22Rv1 (cell line): ENCODE measurements around the gene PRR7.
"Not testable (repeated sequence)": the region's sequence is repeated elsewhere in the genome, so short reads cannot be mapped to it uniquely, and the experiment has no call there.

Experiments used
- H3K27ac ChIP-seq: fragments of 450-650 bp; 2 replicates; pipeline ENCODE4 v1.5.1; 2017
- ZFX ChIP-seq: fragments of 450-650 bp; IDR thresholded peaks from 2 replicates; pipeline ENCODE4 v1.6.1; 2017; ENCODE audit warnings: antibody characterized with exemption, borderline replicate concordance
- TF ChIP-seq, protein P1 (sequence below): fragments of 450-650 bp; IDR thresholded peaks from 2 replicates; pipeline ENCODE4 v1.5.1; 2017; ENCODE audit warnings: mild to moderate bottlenecking

Gene PRR7

DNA sequence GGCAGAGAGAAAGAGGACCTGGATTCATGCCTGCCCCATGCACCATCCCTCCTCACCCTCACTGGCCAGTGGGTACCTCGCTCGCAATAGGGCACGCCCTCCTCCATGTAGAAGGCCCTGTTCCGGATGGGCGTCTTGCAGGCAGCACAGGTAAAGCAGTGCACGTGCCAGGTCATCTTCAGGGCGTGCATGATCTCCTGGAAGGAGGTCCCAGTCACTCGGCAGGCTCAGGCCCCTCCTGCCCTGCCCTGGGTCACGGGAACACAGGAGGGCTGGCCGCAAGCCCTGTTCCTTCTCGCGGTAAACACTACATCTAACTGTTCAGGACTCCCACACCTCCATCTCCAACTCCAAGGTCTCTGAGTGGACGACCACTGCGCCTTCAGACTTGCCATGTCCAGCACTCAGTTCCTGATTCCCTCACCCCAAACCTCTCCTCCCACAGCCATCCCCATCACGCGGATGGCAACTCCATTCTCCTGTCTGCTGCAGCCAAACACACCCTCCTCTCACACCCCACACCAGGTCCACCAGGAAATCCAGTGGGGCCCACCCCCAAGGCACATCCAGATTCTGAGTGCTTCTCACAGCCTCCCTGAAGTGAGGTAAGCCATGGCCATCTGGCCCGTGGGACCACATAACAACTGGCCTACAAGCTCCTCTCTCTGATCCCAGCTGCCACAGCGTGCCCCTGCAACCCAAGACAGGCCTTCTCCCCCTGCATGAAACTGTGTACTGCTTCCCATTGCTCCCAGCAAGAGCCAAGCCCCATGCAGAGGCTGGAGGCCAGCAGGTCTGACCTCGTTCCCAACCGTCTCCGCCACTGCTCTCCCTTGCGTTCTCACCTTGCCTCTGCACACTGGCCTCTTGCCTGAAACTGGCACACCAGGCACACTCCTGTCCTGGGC lies 37.6 kb downstream of the PRR7 start:
- TF ChIP-seq, protein P1, sequence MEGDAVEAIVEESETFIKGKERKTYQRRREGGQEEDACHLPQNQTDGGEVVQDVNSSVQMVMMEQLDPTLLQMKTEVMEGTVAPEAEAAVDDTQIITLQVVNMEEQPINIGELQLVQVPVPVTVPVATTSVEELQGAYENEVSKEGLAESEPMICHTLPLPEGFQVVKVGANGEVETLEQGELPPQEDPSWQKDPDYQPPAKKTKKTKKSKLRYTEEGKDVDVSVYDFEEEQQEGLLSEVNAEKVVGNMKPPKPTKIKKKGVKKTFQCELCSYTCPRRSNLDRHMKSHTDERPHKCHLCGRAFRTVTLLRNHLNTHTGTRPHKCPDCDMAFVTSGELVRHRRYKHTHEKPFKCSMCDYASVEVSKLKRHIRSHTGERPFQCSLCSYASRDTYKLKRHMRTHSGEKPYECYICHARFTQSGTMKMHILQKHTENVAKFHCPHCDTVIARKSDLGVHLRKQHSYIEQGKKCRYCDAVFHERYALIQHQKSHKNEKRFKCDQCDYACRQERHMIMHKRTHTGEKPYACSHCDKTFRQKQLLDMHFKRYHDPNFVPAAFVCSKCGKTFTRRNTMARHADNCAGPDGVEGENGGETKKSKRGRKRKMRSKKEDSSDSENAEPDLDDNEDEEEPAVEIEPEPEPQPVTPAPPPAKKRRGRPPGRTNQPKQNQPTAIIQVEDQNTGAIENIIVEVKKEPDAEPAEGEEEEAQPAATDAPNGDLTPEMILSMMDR: no peak
- no peak for TF ChIP-seq ZFX
- H3K27ac ChIP-seq: no peak overlapping the region

DNA sequence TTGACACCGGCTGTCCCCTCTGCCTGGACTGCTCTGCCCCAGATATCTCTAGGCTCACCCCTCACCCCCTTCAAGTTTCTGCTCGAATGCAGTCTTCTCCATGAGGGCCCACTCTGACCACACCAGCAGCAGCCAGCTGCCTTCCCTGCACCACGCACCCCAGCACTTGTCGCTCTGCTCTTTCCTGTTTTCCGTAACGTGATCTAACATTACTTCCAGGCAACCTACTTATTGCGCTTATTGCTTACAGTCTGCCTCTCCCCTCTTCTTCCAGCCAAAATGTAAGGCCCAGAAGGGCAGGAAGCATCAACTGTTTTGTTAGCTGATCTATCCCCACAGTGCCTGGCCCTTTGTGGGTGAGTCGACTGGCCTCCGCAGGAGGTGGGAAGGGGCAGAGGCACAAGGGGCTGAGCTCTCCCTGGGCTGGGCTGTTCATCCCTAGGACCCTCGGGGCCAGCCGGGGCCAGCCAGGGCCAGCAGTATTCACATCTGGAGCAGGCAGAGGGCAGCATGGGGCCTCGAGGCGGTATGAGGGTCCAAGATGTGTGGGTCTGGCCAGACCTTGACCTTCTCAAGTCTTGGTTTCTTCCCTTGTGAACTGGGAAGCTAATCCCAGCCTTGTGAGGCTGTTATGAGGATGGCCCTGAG lies 38.4 kb downstream of the PRR7 start:
- TF ChIP-seq, protein P1: no peak
- no peak for TF ChIP-seq ZFX
- H3K27ac ChIP-seq: no peak overlapping the region

DNA sequence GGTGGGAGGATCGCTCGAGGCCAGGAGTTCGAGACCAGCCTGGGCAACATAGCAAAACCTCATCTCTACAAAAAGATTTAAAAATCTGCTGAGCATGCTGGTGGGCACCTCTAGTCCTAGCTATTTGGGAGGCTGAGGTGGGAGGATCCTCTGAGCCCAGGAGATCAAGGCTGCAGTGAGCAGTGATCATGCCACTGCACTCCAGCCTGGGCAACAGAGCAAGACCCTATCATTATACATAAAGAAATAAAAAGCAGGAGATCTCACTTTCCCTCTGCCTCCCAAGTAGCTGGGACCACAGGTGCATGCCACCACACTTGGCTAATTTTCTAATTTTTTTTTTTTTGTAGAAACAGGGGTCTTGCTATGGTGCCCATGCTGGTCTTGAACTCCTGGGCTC lies 39.1 kb downstream of the PRR7 start:
- H3K27ac ChIP-seq: not testable (repeated sequence)

DNA sequence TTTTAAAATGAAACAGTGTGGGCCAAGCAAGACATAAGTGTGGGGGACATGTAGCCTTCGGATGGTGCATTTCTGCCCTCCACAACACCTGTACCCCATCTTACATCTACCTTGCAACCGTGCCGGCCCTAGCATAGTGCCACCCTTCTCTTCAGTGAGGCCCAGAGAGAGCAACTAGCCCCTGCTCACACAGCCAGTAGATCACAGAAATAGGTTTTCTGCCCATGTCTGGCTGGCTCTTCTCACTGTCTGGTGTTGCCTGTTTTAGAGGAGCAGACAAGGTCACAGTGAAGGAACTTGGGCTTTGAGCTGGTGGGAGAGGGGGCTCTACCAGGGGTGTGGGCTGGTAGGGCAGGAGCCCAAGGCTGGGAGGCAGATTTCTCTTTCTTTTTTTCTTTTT lies 39.6 kb downstream of the PRR7 start:
- TF ChIP-seq, protein P1: no peak
- no peak for TF ChIP-seq ZFX
- H3K27ac ChIP-seq: no peak overlapping the region

DNA sequence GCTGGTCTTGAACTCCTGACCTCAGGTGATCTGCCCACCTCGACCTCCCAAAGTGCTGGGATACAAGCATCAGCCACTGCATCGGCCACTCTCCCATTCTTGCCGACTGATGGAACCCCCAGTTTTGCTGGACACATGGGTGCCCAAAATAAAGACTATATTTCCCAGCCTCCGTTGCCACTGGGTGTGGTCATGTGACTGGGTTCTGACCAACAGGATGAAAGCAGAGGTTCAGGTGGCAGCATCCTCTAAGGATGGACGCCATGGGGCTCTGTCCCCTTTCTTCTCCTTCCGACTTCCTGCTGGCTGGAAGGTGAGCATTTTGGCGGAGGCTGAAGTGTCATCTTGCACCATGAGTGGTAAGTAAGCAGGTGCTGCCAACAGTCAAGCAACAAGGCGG lies 40.5 kb downstream of the PRR7 start:
- no peak for TF ChIP-seq ZFX
- TF ChIP-seq, protein P1: no peak

DNA sequence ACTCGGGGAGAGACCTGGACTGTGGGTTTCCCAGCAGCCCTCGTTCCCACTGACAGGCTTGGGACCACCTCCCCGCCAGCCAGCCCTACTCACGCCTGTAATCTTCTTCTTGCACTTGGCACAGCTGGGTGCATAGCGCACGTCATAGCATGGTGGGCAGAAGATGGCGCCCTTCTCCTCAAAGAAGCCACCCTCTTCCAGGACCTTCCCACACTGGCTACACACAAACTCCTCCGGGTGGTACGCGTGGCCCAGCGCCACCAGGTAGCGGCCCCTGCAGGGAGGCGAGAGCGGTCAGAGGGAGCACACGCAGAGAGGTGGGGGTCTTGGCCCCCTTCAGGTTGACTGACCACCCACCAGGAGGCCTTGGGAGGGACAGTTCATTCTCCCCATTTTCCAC lies 41.4 kb downstream of the PRR7 start:
- TF ChIP-seq, protein P1: no peak
- no peak for TF ChIP-seq ZFX
- H3K27ac ChIP-seq: no peak overlapping the region

More for the DNA sequence above, 40.5 kb downstream of the PRR7 start:
- H3K27ac ChIP-seq: no peak overlapping the region

DNA sequence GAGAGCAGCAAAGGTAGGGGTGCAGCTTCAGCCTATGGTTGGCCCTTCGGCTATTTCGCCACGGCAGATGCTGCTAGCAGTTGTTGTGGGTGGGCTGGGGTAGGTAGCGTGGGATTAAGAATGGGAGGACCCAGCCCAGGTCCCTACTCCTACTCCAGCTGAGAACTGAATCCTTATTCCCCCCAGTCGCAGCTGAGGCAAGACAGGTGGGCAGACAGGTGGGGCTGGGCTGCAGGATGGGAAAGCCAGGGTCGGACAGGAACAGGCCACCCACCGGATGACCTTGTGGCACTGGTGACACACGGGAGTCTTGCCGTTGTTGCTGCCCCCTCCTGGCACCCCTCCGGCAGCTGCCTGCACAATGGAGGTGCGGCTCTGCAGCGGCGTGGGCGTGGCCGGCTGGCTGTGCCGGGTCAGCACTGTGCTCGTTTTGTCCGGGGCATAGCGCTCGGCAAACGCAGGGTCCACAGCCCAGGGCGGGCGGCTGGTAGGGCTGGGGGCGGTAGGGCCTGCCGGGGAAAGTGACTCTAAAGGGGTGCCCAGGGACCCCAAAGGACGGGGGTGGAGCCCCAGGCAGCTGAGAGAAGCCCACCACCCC lies 42.6 kb downstream of the PRR7 start:
- no peak overlapping the region for H3K27ac ChIP-seq
- TF ChIP-seq, protein P1: no peak
- TF ChIP-seq ZFX: no peak
